HEK293T (cell line): ENCODE results near the gene NRDC.

Experiments used
- ARNT ChIP-seq: fragments of 450-650 bp; IDR thresholded peaks from 2 replicates; pipeline ENCODE4 v1.6.1; 2017; ENCODE audit warnings: mild to moderate bottlenecking
- BHLHE40 ChIP-seq: fragments of 450-650 bp; IDR thresholded peaks from 2 replicates; pipeline ENCODE4 v1.6.1; 2016; ENCODE audit warnings: mild to moderate bottlenecking, moderate library complexity, borderline replicate concordance
- ELF4 ChIP-seq: fragments of 450-650 bp; IDR thresholded peaks from 2 replicates; pipeline ENCODE4 v1.6.1; 2017; ENCODE audit warnings: antibody characterized with exemption
- FOXA1 ChIP-seq: fragments of 450-650 bp; IDR thresholded peaks from 2 replicates; pipeline ENCODE4 v1.6.1; 2016; ENCODE audit warnings: mild to moderate bottlenecking
- FOXK2 ChIP-seq: fragments of 450-650 bp; IDR thresholded peaks from 2 replicates; pipeline ENCODE4 v1.6.1; 2016; ENCODE audit warnings: mild to moderate bottlenecking
- FOXM1 ChIP-seq: fragments of 450-650 bp; IDR thresholded peaks from 2 replicates; pipeline ENCODE4 v1.6.1; 2017; ENCODE audit warnings: mild to moderate bottlenecking, borderline replicate concordance
- HDGF ChIP-seq: fragments of 450-650 bp; IDR thresholded peaks from 2 replicates; pipeline ENCODE4 v1.6.1; 2017; ENCODE audit warnings: antibody characterized with exemption, borderline replicate concordance
- LEF1 ChIP-seq: fragments of 450-650 bp; IDR thresholded peaks from 2 replicates; pipeline ENCODE4 v1.6.1; 2017; ENCODE audit warnings: mild to moderate bottlenecking, borderline replicate concordance
- PKNOX1 ChIP-seq: fragments of 450-650 bp; IDR thresholded peaks from 2 replicates; pipeline ENCODE4 v1.6.1; 2016
- SP1 ChIP-seq: fragments of 450-650 bp; IDR thresholded peaks from 2 replicates; pipeline ENCODE4 v1.6.1; 2017
- TARDBP ChIP-seq: fragments of 450-650 bp; IDR thresholded peaks from 2 replicates; pipeline ENCODE4 v1.6.1; 2016
- ZNF384 ChIP-seq: fragments of 450-650 bp; IDR thresholded peaks from 2 replicates; pipeline ENCODE4 v1.6.1; 2016

- TF ChIP-seq FOXA1, result no peak
- TF ChIP-seq HDGF, result no peak
- TF ChIP-seq SP1, result no peak
- no peak for TF ChIP-seq ELF4
- TF ChIP-seq ARNT, result no peak
- no peak for TF ChIP-seq TARDBP
- TF ChIP-seq LEF1, result no peak
- TF ChIP-seq BHLHE40, result no peak
- no peak for TF ChIP-seq FOXK2
- no peak for TF ChIP-seq PKNOX1
- TF ChIP-seq FOXM1, result no peak
- TF ChIP-seq ZNF384, result no peak
Measured at GRCh38 chr1:51754666-51755065, 123.9 kb downstream of the NRDC start.
